GM18517 (cell line): ENCODE results near the gene RREB1.
A peak's percentile ranks its signal among the peaks of the same experiment; 100 is the strongest.

Experiments used
- ATAC-seq: cut with Tn5 transposase; IDR thresholded peaks from one replicate; pipeline ENCODE4 v1.9.1; 2021; ENCODE audit warnings: mild to moderate bottlenecking, moderate library complexity; ENCODE audit not compliant: unreplicated experiment

Gene RREB1

DNA sequence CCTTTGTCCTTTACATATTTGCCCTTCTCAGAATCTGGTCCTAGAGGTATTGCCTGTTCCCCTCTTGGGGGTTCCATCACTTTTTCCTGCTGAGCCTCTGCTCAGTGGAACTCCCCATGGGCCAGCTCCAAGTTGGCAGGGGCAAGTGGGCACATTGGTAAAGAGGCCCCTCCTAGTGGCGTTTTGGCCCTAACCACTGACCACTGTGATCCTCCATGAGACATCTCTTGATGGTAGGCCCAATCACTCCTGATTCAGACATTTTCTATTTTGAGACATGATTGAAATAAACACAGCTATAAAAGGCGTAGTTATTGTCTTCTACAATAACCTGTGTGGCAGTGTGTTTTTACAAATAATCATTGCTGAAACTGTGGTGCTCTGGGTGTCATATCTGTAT lies 83.0 kb downstream of the RREB1 start:
- no peak for ATAC-seq

DNA sequence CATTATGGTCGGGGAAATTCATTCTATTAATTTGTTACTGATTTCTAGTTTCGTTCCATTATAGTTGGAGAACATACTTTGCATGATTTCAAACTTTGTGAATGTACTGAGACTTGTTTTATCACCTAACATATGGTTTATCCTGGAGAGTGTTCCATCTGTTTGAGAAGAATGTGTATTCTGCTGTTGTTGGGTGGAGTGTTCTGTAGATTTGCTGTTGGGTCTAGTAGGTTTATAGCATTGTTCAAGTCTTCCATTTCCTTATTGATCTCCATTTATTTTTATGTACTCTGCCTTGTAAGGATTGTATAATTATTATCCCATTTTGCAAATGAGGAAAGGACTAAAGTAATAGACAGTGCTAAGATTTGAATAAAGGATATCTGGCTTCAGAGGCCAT lies 85.4 kb downstream of the RREB1 start:
- no peak for ATAC-seq

DNA sequence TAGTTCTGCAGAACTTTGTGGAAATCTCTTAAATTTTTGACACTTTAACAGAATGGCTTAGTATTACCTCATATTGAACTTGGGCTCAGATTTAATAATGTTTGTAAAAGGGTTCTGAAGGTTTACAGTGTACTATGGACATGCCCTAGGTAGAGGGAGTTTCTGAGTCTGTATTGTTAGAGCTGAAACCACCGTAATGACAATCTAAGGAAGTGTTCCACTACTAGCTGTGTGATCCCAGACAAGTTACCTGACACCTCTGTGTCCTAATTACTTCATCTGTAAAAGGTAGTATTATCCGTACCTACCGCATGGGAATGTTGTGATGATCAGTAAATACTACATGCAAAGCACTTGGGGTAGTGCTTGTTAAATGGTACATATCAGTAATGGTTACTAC lies 86.9 kb downstream of the RREB1 start:
- no peak for ATAC-seq

DNA sequence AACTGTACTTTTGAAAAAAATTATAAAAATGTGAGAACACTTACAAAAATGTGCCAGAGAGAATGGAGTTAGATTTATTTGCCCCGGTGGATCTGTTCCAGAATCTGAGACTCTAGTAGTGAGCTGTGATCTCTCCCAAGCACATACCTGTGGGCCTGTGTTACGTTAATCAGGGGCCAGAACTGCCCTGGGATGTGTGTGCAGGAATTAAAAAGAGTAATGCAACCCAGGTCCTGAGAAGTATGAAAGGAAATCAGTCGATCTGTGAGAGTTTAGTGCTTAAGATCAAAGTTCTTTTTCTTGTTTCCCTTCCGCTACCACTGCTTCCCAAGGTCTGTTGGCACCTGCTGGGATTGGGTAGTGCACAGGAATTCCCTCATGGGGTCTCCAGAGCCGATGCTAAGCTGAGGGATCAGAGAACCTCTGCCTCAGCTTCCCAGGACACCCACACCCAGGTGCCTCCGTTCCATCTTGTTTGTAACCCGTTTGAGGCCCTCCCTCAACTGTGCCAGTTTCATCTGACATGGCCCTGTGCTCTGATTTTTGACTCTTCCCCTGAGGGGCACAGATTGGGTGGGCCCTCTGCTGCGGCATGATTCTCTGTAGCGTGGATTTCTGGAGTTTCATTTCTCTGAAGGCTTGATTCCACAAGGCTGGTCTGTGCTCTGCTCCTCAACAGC lies 87.7 kb downstream of the RREB1 start:
- ATAC-seq: no peak

DNA sequence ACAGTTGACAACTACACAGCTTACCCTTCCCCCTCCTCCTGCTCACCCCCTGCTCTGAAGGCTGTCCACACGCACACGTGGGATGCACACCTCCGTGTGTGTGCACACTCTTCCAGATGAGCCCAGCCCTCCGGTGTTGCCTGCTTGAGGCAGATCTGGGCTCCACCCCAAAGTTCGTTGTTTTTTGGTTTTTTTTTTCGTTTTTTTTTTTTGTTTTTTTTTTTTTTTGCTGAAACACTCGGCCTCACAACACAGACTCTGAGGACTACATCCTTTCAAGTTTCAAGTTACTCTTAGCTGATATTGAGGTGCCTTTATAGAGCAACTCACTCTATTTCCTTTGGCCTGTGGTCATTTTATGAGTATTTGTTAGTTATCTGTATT lies 88.2 kb downstream of the RREB1 start:
- ATAC-seq: no peak

DNA sequence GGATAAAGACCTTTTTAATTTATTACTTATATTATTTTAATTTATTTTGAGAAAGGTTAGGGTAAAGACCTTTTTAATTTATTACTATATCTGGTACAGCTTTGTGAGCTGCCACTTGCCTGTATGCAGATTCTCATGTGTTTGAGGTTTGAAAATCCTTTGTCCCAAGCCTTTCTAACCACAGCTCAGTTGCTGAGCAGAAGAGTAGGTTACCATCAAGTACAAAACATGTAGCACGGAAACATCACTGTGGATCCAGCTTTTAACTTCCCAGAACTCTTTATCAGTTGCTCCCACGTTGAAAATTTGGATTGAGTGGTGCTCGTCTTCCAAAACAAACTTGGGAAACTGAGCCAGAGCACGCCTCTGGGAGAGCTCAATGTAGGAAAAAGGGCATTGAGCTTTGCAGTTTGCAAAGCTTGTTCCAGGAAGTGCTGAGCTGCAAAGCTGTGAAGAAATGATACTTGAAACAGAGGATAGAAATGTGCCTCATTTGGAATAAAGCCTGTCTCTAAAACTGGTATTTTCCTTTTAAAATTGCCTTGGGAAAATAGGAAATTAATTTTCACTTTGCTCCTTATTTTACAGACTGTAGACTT lies 89.0 kb downstream of the RREB1 start:
- ATAC-seq: no peak

DNA sequence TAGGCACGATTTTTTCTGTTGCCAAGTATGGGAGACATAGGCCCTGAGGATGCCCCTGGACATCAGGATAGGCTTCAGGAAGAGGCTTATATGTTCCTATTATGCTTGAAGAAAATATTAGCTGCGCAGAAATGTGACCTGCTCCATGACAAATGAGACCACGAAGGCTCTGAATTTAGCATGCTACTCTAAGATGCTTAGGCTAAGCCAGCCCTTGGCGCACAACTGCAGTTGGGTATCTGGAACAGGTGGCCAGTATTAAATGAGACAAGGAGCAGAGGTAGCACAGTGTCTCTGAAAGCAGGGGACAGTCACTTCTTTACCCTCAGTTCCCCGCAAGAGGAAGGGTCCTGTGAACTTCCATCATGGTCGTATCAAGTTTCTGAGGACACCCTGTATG lies 90.0 kb downstream of the RREB1 start:
- no peak for ATAC-seq

DNA sequence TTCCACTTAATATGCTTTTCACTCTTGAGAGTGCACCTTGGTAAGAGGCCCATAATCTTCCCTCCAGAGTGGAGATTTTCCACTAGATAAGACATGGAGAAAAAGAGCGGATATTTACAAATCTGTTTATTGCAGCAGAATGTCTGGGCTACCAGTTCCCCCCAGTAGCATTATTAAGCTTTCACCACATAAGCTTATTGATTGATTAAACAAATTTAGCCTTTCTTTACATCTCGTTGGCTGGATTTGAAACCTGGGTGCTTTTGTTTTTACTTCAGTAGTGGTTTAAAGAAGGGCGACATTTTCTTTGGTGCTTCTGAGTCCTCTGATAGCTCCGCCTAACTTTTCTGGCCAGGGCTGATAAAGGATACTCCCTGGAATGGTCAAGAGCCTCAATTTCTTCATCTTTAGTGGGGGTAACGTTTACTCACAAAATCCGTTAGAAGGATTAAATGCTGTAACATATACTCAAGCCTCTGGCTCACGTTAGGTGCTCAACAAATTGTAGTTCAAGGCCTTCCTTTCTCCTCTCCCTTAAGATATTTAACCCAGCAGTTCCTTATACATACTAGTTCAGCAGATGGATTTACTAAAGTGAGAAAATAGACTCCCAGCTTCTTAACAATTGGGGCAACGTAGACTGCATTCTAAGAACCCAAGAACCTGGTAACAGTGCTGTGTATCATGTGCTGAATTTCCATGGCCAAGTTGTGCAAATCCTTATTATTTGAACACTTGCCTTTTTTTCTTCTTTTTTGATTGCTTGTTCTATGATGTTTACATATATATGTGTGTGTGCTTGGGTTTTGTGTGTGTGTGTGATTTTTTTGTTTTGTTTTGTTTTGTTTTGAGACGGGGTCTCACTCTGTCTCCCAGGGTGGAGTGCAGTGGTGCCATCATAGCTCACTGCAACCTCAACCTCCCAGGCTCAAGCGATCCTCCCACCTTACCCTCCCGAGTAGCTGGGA lies 91.4 kb downstream of the RREB1 start:
- ATAC-seq: no peak

DNA sequence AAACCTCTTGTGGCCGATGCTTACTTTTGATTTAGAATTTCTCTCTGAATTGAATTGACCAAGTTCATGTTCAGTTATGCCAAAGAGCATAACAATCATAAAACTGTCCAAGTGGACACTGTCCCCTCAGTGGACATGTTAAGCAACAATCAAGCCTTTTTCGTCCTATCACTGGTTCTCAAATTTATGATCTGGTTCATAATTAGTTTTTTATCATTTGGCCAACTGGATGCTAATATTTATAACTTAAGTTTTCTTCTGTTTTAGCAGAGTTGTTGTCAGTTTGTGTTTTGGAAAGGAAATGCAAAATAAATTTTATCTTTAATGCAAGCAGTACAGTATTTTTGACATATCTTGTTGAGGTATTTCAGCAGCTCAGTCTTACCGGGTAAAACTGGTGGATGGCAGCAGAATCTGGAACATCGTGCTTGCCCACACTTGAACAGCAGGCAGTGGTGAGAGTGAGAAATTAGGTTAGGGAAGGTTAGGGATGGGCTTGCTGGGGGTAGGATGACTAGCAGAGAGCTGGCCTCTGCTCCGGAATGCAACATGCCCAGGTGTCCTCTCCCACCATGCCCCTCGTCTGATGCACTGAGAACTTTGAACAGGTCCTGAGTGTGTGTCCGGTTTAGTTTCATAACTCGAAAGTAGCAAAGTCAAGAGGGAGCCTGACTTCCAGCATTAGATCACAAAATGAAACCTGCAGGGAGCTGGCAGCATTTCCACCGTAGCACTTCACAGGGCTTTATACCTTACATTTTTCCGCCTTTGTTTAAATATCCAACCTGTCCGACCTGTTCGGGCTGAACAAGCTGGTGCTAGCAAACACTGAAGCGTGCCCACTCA lies 93.1 kb downstream of the RREB1 start:
- no peak for ATAC-seq

DNA sequence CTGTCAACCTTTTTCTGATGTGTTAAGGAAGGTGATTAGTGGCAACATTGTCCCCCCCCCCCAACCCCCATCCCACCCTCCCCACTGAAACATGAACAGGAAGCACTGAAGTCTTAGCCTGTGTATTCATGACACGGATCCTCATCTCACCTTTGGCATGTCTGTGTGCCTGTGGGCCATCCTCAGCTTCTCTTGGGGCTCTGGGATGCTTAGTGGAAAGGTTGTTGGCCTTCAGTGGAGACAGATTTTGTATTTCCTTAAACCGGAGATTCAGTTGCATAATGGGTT lies 93.6 kb downstream of the RREB1 start:
- no peak for ATAC-seq

DNA sequence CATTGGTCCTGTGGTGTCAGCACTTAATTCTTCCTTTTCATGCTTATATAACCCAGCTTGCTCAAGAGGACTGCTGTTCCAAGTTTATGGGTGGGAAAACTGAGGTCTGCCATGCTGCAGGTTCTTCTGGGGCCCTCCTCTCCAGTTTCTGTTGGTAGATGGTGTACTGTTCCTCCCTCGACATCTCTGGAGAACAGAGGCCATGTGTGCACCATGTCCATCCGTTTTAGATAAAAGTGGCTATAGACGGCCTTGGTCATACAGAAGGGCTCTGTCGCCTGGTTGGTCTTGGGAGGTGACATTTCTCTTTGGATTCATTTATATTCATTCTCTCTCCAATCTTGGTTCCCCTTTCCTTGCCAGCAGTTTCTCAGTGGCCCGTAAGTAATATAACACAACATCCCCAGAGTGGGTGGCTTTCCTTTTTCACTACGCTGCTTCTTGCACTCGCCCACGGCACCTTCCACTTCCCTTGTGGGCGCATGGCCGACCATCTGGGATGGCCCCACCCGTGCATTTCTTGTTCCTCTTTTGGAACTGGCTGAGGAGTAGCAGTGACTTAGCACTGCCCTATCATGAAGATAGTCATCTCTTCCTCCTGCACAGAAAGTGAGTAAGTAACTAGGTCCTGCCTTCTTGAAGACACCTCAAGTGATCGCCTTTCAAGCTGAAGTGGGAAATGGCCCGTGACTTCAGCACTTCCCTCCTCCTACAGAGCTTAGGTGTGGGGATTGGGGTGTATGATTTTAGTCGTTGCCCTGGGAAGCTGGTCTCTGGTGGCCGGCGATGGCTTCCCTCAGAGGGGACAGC lies 94.2 kb downstream of the RREB1 start:
- peak; percentile 93 for ATAC-seq

DNA sequence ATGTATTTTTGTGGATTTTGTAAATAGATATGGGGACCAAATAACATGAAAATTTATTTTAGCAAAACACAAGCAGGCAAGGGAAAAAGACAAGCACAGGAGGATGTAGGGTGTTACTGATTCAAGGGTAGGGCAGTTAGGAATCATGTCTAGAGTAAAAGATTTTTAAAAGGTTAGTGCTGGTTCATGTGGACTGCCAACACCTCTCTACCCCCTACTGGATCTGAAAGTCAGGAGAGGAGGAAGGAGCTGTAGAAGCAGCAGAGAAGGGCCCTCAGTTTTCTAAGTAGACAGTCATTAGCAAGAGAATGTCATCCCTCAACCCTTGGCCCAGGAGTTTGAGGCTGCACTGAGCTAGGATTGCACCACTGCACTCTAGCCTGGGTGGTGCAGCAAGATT lies 95.2 kb downstream of the RREB1 start:
- ATAC-seq: no peak

DNA sequence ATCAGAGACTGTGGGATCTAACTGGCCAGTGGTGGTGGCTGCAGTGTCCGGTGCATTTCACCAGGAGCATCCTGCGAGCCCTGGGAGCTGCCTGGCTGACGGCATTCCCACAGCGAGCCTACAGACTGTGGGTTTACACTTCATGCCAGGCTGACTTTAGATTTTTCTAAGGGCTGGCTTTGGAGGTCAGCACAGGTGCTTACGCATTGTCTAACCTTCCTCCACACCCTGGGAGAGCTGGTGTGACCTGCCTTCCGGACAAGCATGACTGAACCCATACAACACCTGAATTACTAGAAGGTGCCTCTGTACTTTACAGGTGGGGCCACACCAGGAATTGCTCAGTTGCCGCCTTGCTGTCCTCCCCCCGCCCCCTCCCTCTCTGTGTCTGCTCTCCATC lies 96.2 kb downstream of the RREB1 start:
- no peak for ATAC-seq

DNA sequence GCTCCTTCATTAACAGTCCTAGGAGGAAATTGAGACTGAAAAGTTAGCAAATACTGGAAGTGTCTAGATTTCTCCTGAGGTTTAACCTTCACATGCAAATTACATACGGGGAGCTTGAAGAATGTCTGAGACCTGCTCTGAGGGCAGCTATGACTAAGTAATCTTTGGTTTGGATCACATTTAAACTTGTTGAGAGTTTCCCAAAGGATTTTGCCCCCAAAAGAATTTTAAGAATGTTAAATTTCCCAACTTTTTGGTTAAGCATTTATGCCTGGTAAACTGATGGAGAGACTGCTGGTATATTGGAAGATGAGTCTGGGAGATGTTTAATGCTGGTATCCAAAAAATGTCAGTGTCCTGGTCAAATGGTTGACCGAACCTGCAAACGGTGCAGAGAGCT lies 97.0 kb downstream of the RREB1 start:
- no peak for ATAC-seq

DNA sequence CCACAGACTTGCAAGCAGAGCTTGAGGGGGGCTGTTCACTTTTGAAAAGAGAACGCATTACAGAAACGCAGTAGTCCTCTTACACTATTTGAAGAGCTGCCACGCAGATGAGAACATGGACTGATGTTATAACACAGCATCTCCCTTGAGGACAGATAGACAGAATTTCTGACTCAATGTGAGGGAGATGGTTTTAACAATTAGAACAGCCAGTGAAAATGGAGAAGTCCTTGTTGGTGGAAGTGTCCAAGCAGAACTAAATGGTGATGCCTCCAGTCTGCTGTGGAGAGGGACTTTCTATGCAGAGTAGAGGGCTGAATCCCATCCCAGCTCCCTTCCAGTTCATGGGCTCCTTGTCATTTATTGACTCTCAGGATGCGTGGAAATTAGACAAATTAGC lies 100.0 kb downstream of the RREB1 start:
- no peak for ATAC-seq

DNA sequence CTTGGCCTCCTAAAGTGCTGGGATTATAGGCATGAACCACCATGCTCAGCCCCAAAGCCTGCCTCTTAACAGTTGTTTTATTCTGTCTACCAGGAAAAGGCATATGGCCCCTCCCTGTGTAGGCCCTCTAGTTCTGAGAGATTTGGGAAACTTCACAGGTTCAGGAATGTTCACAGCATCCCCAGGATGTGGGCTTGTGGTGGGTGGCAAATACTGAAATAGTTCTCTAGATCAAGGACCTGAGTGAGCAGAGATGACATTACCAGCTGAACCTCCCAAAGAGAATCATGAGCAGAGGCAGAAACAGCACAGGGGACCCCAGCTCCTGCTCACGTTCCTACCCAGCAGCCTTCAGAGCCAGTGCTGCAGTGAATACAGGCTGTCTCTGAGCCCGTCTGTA lies 105.7 kb downstream of the RREB1 start:
- ATAC-seq: no peak

DNA sequence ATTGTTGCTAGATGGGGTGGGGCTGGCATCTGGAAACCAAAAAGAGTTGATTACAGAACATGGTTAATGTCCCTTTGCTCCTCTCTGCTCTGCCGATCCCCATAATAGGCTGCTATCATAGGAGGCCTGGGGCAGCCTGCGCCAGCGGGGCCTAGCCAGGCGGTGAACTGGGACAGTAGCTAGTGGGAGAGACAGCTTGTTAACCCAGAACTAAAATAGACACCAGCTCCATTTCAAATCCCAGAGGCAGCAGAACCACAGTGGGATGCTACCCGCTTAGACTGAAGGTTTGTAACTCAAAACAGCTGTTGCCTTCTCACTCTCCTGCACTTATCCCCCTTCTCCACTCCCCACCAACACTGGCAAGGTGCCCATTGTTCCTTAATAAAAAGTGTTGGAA lies 106.7 kb downstream of the RREB1 start:
- no peak for ATAC-seq

DNA sequence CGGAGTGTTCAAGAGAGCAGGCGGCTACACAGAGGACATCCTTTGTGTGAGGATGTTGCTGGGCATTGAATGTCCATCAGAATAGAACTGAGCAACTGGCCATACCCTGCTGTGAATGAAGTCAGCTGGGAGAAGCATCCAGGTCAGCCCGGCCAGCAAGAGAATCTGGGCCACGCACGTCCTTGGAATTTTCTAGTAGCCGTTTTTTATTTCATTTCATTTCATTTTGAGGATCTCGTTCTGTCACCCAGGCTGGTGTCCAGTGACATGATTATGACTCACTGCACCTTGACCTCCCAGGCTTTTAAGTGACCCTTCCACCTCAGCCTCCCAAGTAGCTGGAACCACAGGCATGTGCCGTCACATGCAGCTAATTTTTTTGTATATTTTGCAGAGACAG lies 107.4 kb downstream of the RREB1 start:
- ATAC-seq: no peak

DNA sequence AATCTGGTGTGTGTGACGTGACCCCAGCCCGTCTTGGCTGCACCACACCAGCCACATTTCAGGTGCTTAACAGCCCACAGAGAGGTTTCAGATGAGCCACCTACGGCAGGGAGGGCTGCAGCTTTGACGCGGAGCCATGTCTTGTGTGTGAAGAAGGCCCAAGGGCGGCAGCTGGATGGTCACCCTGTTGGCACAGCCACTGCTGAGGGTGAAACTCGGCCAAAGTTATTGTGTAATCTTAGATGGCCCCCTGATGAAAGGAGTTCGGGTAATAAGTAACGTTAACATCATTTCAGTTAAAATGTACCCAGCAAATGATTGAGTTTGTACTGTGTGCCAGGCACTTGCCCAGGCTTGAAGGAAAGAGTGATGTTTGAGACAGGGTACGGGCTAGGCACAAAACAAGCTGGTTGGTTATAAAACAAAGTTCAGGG lies 108.1 kb downstream of the RREB1 start:
- ATAC-seq: no peak

DNA sequence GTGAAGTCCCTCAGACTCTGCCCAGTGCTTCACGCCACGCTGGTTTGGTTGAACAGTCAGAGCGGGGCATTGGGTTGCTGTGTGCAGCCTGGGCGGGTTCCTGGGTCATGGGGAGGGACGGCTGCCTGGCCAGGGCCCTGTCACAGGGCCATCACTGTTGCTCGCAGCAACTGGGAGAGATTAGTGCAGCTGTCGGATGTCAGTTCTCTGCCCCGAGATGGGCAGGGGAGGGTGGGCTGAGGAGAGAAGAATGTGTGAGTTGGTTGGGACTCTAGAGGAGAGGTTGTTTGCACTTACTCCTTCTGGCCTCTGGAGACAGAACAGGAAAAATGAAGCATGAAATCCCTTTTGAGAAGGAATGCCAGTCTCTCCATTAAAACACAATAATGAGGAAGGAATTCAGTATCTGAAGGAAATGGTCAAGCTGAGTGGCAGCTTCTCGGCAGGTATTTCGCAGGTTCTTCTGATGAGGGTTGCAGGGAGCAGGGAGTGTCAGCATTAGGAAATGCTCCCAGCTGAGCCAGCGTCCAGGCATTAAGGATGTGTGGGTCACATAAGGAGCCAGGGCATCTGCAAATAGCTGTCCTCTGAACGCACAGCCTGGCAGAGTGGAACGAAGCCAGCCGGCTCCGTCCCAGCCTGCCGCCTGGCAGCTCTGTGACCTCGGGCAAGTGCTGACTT lies 109.3 kb downstream of the RREB1 start:
- no peak for ATAC-seq
